SK-N-MC (cell line): ENCODE results near the gene SLC2A9.

Experiments
- EZH2 ChIP-seq: fragments of 200-600 bp; sonication (generic); IDR thresholded peaks from one replicate; pipeline ENCODE4 v1.6.1; 2017; ENCODE audit warnings: antibody characterized with exemption
- FOXP2 ChIP-seq: optimal IDR thresholded peaks from 2 replicates; pipeline ENCODE3; 2011; ENCODE audit warnings: mild to moderate bottlenecking, moderate library complexity; ENCODE audit not compliant: insufficient read depth; ENCODE audit errors: extremely low read length, control extremely low read depth
- POLR2AphosphoS5 ChIP-seq: IDR thresholded peaks from 2 replicates; pipeline ENCODE4 v1.6.1; 2012; ENCODE audit warnings: mild to moderate bottlenecking, low read depth, low read length, borderline replicate concordance

- no peak for TF ChIP-seq POLR2AphosphoS5
- TF ChIP-seq EZH2 = no peak
- no peak for TF ChIP-seq FOXP2
These were observed 6.0 kb downstream of the SLC2A9 start for GRCh38 chr4:10015140-10015753.
